HepG2 (cell line): ENCODE results near the gene IGFLR1. TPM values are rescaled to one million over a fixed set of nuclear protein-coding genes. Genes with fewer than 3 reads are reported as not detected.

Experiments used
- BRD4 ChIP-seq: sonication (generic); formaldehyde crosslinking; IDR thresholded peaks from 2 replicates; pipeline ENCODE4 v1.4.0; 2020; ENCODE audit warnings: missing genetic modification reagents
- DDIT3 ChIP-seq: sonication (generic); formaldehyde crosslinking; IDR thresholded peaks from 2 replicates; pipeline ENCODE4 v1.4.0; 2020; ENCODE audit warnings: mild to moderate bottlenecking, missing genetic modification reagents
- FOXJ3 ChIP-seq: sonication (generic); formaldehyde crosslinking; IDR thresholded peaks from 2 replicates; pipeline ENCODE4 v1.4.0; 2020; ENCODE audit warnings: missing genetic modification reagents, mild to moderate bottlenecking, borderline replicate concordance
- FOXK2 ChIP-seq: fragments of 450-650 bp; IDR thresholded peaks from 2 replicates; pipeline ENCODE4 v1.6.1; 2016
- GABPB1 ChIP-seq: IDR thresholded peaks from 2 replicates; pipeline ENCODE4 v1.6.1; 2016; ENCODE audit warnings: mild to moderate bottlenecking, missing genetic modification reagents, moderate library complexity, missing compliant biosample characterization
- GZF1 ChIP-seq: sonication (generic); formaldehyde crosslinking; IDR thresholded peaks from 2 replicates; pipeline ENCODE4 v1.5.1; 2020; ENCODE audit warnings: mild to moderate bottlenecking, missing genetic modification reagents
- HCFC1 ChIP-seq: fragments of 150-350 bp; IDR thresholded peaks from 2 replicates; pipeline ENCODE4 v1.6.1; 2014; ENCODE audit warnings: low read depth, low read length
- KAT2B ChIP-seq: fragments of 150-350 bp; IDR thresholded peaks from 2 replicates; pipeline ENCODE4 v1.6.1; 2014; ENCODE audit warnings: low read depth, low read length, borderline replicate concordance
- MAF1 ChIP-seq: sonication (generic); formaldehyde crosslinking; IDR thresholded peaks from 2 replicates; pipeline ENCODE4 v1.5.0; 2020; ENCODE audit warnings: missing genetic modification reagents, borderline replicate concordance
- MAFK ChIP-seq, 2 experiments: IDR thresholded peaks in 1 of 2; conservative IDR thresholded peaks in 1 of 2; 2 replicates each; pipeline ENCODE4 v1.6.1; 2011; ENCODE audit warnings: improper control_type of control experiment in 2 of 2, low read length in 2 of 2
- MAZ ChIP-seq, 2 experiments: sonication (generic) in 1 of 2; formaldehyde crosslinking in 1 of 2; IDR thresholded peaks; 2 replicates each; pipeline versions ENCODE4 v1.5.0 to v1.6.1; 2012 to 2020; ENCODE audit warnings: low read depth in 2 of 2, mild to moderate bottlenecking in 2 of 2, borderline replicate concordance in 1 of 2, improper control_type of control experiment in 1 of 2, low read length in 1 of 2, missing genetic modification reagents in 1 of 2, moderate library complexity in 1 of 2
- NFYB ChIP-seq: sonication (generic); formaldehyde crosslinking; IDR thresholded peaks from 2 replicates; pipeline ENCODE4 v1.4.0; 2020; ENCODE audit warnings: missing genetic modification reagents
- PCBP1 ChIP-seq: fragments of 200-400 bp; formaldehyde crosslinking; IDR thresholded peaks from 2 replicates; pipeline ENCODE4 v1.6.1; 2017; ENCODE audit warnings: mild to moderate bottlenecking, low read depth, low read length, borderline replicate concordance
- PRMT3 ChIP-seq: sonication (generic); formaldehyde crosslinking; IDR thresholded peaks from 2 replicates; pipeline ENCODE4 v1.8.1; 2022; ENCODE audit warnings: low read depth, mild to moderate bottlenecking, moderate library complexity, missing genetic modification reagents, borderline replicate concordance
- SRY ChIP-seq: sonication (generic); formaldehyde crosslinking; IDR thresholded peaks from 2 replicates; pipeline ENCODE4 v1.8.0; 2022; ENCODE audit warnings: mild to moderate bottlenecking, missing genetic modification reagents
- TAF1 ChIP-seq: sonication (generic); formaldehyde crosslinking; IDR thresholded peaks from 2 replicates; pipeline ENCODE4 v1.4.0; 2020; ENCODE audit warnings: missing genetic modification reagents
- TARDBP ChIP-seq: sonication (generic); formaldehyde crosslinking; IDR thresholded peaks from 2 replicates; pipeline ENCODE4 v1.8.0; 2022; ENCODE audit warnings: mild to moderate bottlenecking, missing genetic modification reagents
- TBP ChIP-seq: sonication (generic); formaldehyde crosslinking; IDR thresholded peaks from 2 replicates; pipeline ENCODE4 v1.5.0; 2020; ENCODE audit warnings: missing genetic modification reagents
- WIZ ChIP-seq: sonication (generic); formaldehyde crosslinking; IDR thresholded peaks from 2 replicates; pipeline ENCODE4 v1.5.1; 2020; ENCODE audit warnings: mild to moderate bottlenecking, missing genetic modification reagents
- ZBTB26 ChIP-seq: IDR thresholded peaks from 2 replicates; pipeline ENCODE4 v1.6.1; 2016; ENCODE audit warnings: missing compliant biosample characterization, missing genetic modification reagents, borderline replicate concordance
- ZFP82 ChIP-seq: sonication (generic); formaldehyde crosslinking; IDR thresholded peaks from 2 replicates; pipeline ENCODE4 v1.5.1; 2020; ENCODE audit warnings: mild to moderate bottlenecking, missing genetic modification reagents, borderline replicate concordance
- ZIK1 ChIP-seq: sonication (generic); formaldehyde crosslinking; IDR thresholded peaks from 2 replicates; pipeline ENCODE4 v1.5.0; 2020; ENCODE audit warnings: mild to moderate bottlenecking, low read depth, missing genetic modification reagents, borderline replicate concordance
- ZNF232 ChIP-seq: sonication (generic); formaldehyde crosslinking; IDR thresholded peaks from 2 replicates; pipeline ENCODE4 v1.4.0; 2020; ENCODE audit warnings: missing genetic modification reagents, borderline replicate concordance
- ZNF446 ChIP-seq: sonication (generic); formaldehyde crosslinking; IDR thresholded peaks from 2 replicates; pipeline ENCODE4 v1.5.0; 2020; ENCODE audit warnings: mild to moderate bottlenecking, missing genetic modification reagents
- ZSCAN21 ChIP-seq: sonication (generic); formaldehyde crosslinking; IDR thresholded peaks from 2 replicates; pipeline ENCODE4 v1.8.0; 2022; ENCODE audit warnings: mild to moderate bottlenecking, missing genetic modification reagents, moderate library complexity, borderline replicate concordance
- polyA plus RNA-seq, 8 experiments: library from polyadenylated mRNA; depleted of rRNA in 3 of 8; stranded (reverse) in 7 of 8; unstranded in 1 of 8; fragments of >200 nt; fragmentation: Illumina TruSeq in 4 of 8; extraction: Trizol in 4 of 8; gene quantifications; 2 replicates each; pipeline versions ENCODE4 v1.2.1 to v1.2.3, GENCODE V29; 2011 to 2016; ENCODE audit warnings: low read depth in 4 of 8, missing spikeins in 1 of 8, mixed read lengths in 1 of 8; ENCODE audit not compliant: insufficient read depth in 1 of 8
- total RNA-seq, 5 experiments: library from RNA; depleted of rRNA; stranded (reverse); fragments of >200 nt; fragmentation: Illumina TruSeq; extraction: Trizol; gene quantifications; 2 replicates each; pipeline ENCODE4 v1.2.3, GENCODE V29; 2016; ENCODE audit warnings: low read depth in 1 of 5
- TF ChIP-seq, protein P1 (sequence below): sonication (generic); formaldehyde crosslinking; IDR thresholded peaks from 2 replicates; pipeline ENCODE4 v1.4.0; 2020; ENCODE audit warnings: missing genetic modification reagents

Gene IGFLR1
- total and polyA plus RNA-seq, 2 of the 13 experiments (the other 11 are each of a cell fraction or from before 2014, with no cell fraction given), result 5.4 to 8.9 TPM

- TF ChIP-seq MAZ (IDR thresholded peaks at IDR 0.05; ENCODE audit: borderline replicate concordance, low read depth, low read length), result peak; percentile 68
- no peak for TF ChIP-seq MAZ (CRISPR knock-in tag; IDR thresholded peaks at IDR 0.05; ENCODE audit: low read depth)
- TF ChIP-seq ZFP82, result no peak
- TF ChIP-seq TARDBP (CRISPR knock-in tag), result no peak
- TF ChIP-seq ZSCAN21, result no peak
- 0 out of 2 replicates have a peak, but pooled peaks have one; percentile 32 for TF ChIP-seq BRD4 (CRISPR knock-in tag)
- peak; percentile 77 for TF ChIP-seq NFYB (CRISPR knock-in tag)
- TF ChIP-seq ZIK1 (CRISPR knock-in tag), result no peak
- TF ChIP-seq DDIT3 (CRISPR knock-in tag), result no peak
- peak; percentile 62; the same call in 1 of the 2 replicates for TF ChIP-seq PCBP1
- peak; percentile 41; the same call in 1 of the 2 replicates for TF ChIP-seq HCFC1
- no peak for TF ChIP-seq ZNF446 (CRISPR knock-in tag)
- TF ChIP-seq SRY (CRISPR knock-in tag), result no peak
- no peak for TF ChIP-seq ZNF232 (CRISPR knock-in tag)
- TF ChIP-seq FOXJ3 (CRISPR knock-in tag), result no peak
- TF ChIP-seq ZBTB26, result no peak
- TF ChIP-seq MAFK (conservative IDR thresholded peaks at IDR 0.05 in 1 of 2, IDR thresholded peaks at IDR 0.05 in 1 of 2; ENCODE audit: low read length in 2 of 2), result no peak
- no peak; the same call in 1 of the 2 replicates for TF ChIP-seq TBP (CRISPR knock-in tag)
- TF ChIP-seq PRMT3 (CRISPR knock-in tag), result no peak
- TF ChIP-seq FOXK2, result no peak
- TF ChIP-seq, protein P1, sequence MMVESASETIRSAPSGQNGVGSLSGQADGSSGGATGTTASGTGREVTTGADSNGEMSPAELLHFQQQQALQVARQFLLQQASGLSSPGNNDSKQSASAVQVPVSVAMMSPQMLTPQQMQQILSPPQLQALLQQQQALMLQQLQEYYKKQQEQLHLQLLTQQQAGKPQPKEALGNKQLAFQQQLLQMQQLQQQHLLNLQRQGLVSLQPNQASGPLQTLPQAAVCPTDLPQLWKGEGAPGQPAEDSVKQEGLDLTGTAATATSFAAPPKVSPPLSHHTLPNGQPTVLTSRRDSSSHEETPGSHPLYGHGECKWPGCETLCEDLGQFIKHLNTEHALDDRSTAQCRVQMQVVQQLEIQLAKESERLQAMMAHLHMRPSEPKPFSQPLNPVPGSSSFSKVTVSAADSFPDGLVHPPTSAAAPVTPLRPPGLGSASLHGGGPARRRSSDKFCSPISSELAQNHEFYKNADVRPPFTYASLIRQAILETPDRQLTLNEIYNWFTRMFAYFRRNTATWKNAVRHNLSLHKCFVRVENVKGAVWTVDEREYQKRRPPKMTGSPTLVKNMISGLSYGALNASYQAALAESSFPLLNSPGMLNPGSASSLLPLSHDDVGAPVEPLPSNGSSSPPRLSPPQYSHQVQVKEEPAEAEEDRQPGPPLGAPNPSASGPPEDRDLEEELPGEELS (CRISPR knock-in tag), result 0 out of 2 replicates have a peak, but pooled peaks have one; percentile 12
- TF ChIP-seq KAT2B, result no peak
- no peak for TF ChIP-seq MAF1
- TF ChIP-seq TAF1 (CRISPR knock-in tag), result no peak
- no peak for TF ChIP-seq GZF1 (CRISPR knock-in tag)
- TF ChIP-seq GABPB1 (CRISPR knock-in tag), result peak; percentile 86; the same call in 1 of the 2 replicates
- no peak for TF ChIP-seq WIZ (CRISPR knock-in tag)
These were observed 2.4 kb upstream of the IGFLR1 start (continued) for GRCh38 chr19:35744430-35745327.
